GM21786 (cell line): ENCODE data around the gene ROCK2.

ENCODE experiments used
- ATAC-seq: cut with Tn5 transposase; IDR thresholded peaks from one replicate; pipeline ENCODE4 v1.9.1; 2021; ENCODE audit not compliant: unreplicated experiment

ROCK2 gene

GRCh38 chr2:11157296-11157695 lies 187.1 kb downstream of the ROCK2 start:
- ATAC-seq = no peak

- ATAC-seq = no peak
These were observed 187.9 kb downstream of the ROCK2 start for GRCh38 chr2:11156396-11157075.

- peak; percentile 76 for ATAC-seq
These were observed 188.9 kb downstream of the ROCK2 start, which contains the start of gene SLC66A3 for GRCh38 chr2:11155381-11156035. Gene SLC66A3, plus strand, starts transcription at chr2:11155467. Its CDS starts 80 bp downstream, at chr2:11155547.

- ATAC-seq = peak; percentile 67
These were observed 189.5 kb downstream of the ROCK2 start for GRCh38 chr2:11154923-11155380.

- ATAC-seq = peak; percentile 6
These were observed 190.2 kb downstream of the ROCK2 start for GRCh38 chr2:11154016-11154922.

GRCh38 chr2:11152591-11152990 lies 191.8 kb downstream of the ROCK2 start:
- ATAC-seq = no peak

- ATAC-seq = no peak
These were observed 197.2 kb downstream of the ROCK2 start for GRCh38 chr2:11147263-11147662.

GRCh38 chr2:11146076-11146475 lies 198.4 kb downstream of the ROCK2 start:
- no peak for ATAC-seq

- no peak for ATAC-seq
These were observed 199.1 kb downstream of the ROCK2 start for GRCh38 chr2:11145350-11145749.

GRCh38 chr2:11144738-11145079 lies 199.7 kb downstream of the ROCK2 start:
- no peak for ATAC-seq

- no peak for ATAC-seq
These were observed 200.2 kb downstream of the ROCK2 start for GRCh38 chr2:11144077-11144737.

- ATAC-seq = no peak
These were observed 201.4 kb downstream of the ROCK2 start for GRCh38 chr2:11142987-11143386.

- ATAC-seq = no peak
These were observed 202.1 kb downstream of the ROCK2 start for GRCh38 chr2:11142330-11142729.

GRCh38 chr2:11141319-11141718 lies 203.1 kb downstream of the ROCK2 start:
- no peak for ATAC-seq

GRCh38 chr2:11140492-11140891 lies 203.9 kb downstream of the ROCK2 start:
- no peak for ATAC-seq

- ATAC-seq = no peak
These were observed 210.1 kb downstream of the ROCK2 start for GRCh38 chr2:11134349-11134748.

GRCh38 chr2:11133936-11134320 lies 210.5 kb downstream of the ROCK2 start:
- no peak for ATAC-seq

- no peak for ATAC-seq
These were observed 211.0 kb downstream of the ROCK2 start for GRCh38 chr2:11133238-11133935.

GRCh38 chr2:11132036-11132671 lies 212.3 kb downstream of the ROCK2 start:
- no peak for ATAC-seq
